SK-N-SH (cell line): ENCODE data around the gene MAPKAP1. TPM values are rescaled to one million over a fixed set of nuclear protein-coding genes. Genes with fewer than 3 reads are reported as not detected.

ENCODE experiments used
- CTCF ChIA-PET: fragments of 300-600, 350-600 bp; formaldehyde crosslinking; extraction: SDS; loops from one replicate; lab custom pipeline; 2021; lab: Yijun Ruan, JAX
- POLR2A ChIA-PET: fragments of 350-600 bp; sonication (Branson Sonifier 250); formaldehyde crosslinking; extraction: SDS; loops from one replicate; lab custom pipeline; 2020; ENCODE audit warnings: antibody characterized with exemption, inconsistent platforms; lab: Yijun Ruan, JAX
- DNase-seq: peaks from one replicate; pipeline ENCODE4 v3.0.0; 2012
- H2AFZ ChIP-seq: fragments of 200-600 bp; sonication (generic); 2 replicates; pipeline ENCODE4 v1.8.1; 2016; ENCODE audit warnings: antibody characterized with exemption, mild to moderate bottlenecking, low read depth
- H3F3A ChIP-seq: fragments of 200-600 bp; sonication (generic); replicated peaks from 2 replicates; pipeline ENCODE3; 2016; ENCODE audit warnings: antibody characterized with exemption, mild to moderate bottlenecking; ENCODE audit not compliant: insufficient read depth
- H3K27ac ChIP-seq, 2 experiments: fragments of 200-500 bp in 1 of 2; fragments of 200-600 bp in 1 of 2; sonication (Bioruptor generic) in 1 of 2; sonication (generic), shearing (Covaris generic) in 1 of 2; 2 replicates each; pipeline versions ENCODE4 v1.5.1 to v1.6.1; 2014 to 2016; ENCODE audit warnings: low read depth in 2 of 2, inconsistent platforms in 1 of 2, low read length in 1 of 2, mild to moderate bottlenecking in 1 of 2, mixed read lengths in 1 of 2
- H3K27me3 ChIP-seq: fragments of 200-600 bp; sonication (generic), shearing (Covaris generic); 2 replicates; pipeline ENCODE4 v1.6.1; 2016; ENCODE audit warnings: mixed run types; ENCODE audit not compliant: insufficient read depth
- H3K36me3 ChIP-seq, 2 experiments: fragments of 200-500 bp in 1 of 2; fragments of 200-600 bp in 1 of 2; sonication (Bioruptor generic) in 1 of 2; sonication (generic) in 1 of 2; replicated peaks in 1 of 2; 2 replicates each; pipeline versions ENCODE3 to v1.5.1; 2014 to 2016; ENCODE audit warnings: low read length in 1 of 2, mild to moderate bottlenecking in 1 of 2; ENCODE audit not compliant: insufficient read depth in 2 of 2, control insufficient read depth in 1 of 2
- H3K4me1 ChIP-seq, 2 experiments: fragments of 200-500 bp in 1 of 2; fragments of 200-600 bp in 1 of 2; sonication (Bioruptor generic) in 1 of 2; sonication (generic), shearing (Covaris generic) in 1 of 2; 2 replicates each; pipeline versions ENCODE4 v1.5.1 to v1.6.1; 2014 to 2016; ENCODE audit warnings: low read depth in 1 of 2, low read length in 1 of 2, mixed run types in 1 of 2; ENCODE audit not compliant: insufficient read depth in 2 of 2, control insufficient read depth in 1 of 2
- H3K4me2 ChIP-seq: fragments of 200-600 bp; sonication (generic), shearing (Covaris generic); 2 replicates; pipeline ENCODE4 v1.6.1; 2017; ENCODE audit warnings: mixed run types
- H3K4me3 ChIP-seq, 2 experiments: fragments of 200-500 bp in 1 of 2; fragments of 200-600 bp in 1 of 2; sonication (Bioruptor generic) in 1 of 2; sonication (generic), shearing (Covaris generic) in 1 of 2; 2 replicates each; pipeline versions ENCODE4 v1.5.1 to v1.8.1; 2014 to 2016; ENCODE audit warnings: low read depth in 2 of 2, inconsistent platforms in 1 of 2, low read length in 1 of 2, mild to moderate bottlenecking in 1 of 2, mixed read lengths in 1 of 2, moderate library complexity in 1 of 2
- H3K79me2 ChIP-seq: fragments of 200-600 bp; sonication (generic); 2 replicates; pipeline ENCODE4 v1.8.1; 2017; ENCODE audit warnings: mild to moderate bottlenecking; ENCODE audit not compliant: insufficient read depth
- H3K9ac ChIP-seq: fragments of 200-600 bp; sonication (generic); 2 replicates; pipeline ENCODE4 v1.6.1; 2017; ENCODE audit warnings: mixed run types
- H3K9me2 ChIP-seq: fragments of 200-600 bp; sonication (generic); 2 replicates; pipeline ENCODE4 v1.6.1; 2017; ENCODE audit warnings: mixed run types
- H3K9me3 ChIP-seq: fragments of 200-600 bp; sonication (generic); 2 replicates; pipeline ENCODE4 v1.6.1; 2017; ENCODE audit warnings: mixed run types, mild to moderate bottlenecking, moderate library complexity
- H4K20me1 ChIP-seq: fragments of 200-600 bp; sonication (generic); 2 replicates; pipeline ENCODE4 v1.6.1; 2017; ENCODE audit warnings: mild to moderate bottlenecking, mixed run types; ENCODE audit not compliant: insufficient read depth
- ELF1 ChIP-seq: IDR thresholded peaks from 2 replicates; pipeline ENCODE4 v1.4.0; 2012
- EP300 ChIP-seq, 2 experiments: IDR thresholded peaks; 2 replicates each; pipeline versions ENCODE4 v1.4.0 to v1.6.1; 2012; ENCODE audit warnings: borderline replicate concordance in 1 of 2, low read depth in 1 of 2, low read length in 1 of 2
- EZH2phosphoT487 ChIP-seq: fragments of 200-600 bp; sonication (generic); IDR thresholded peaks from 2 replicates; pipeline ENCODE4 v1.6.1; 2017; ENCODE audit warnings: low read depth, mixed run types, mild to moderate bottlenecking, antibody characterized with exemption, moderate library complexity, borderline replicate concordance
- FOSL2 ChIP-seq: IDR thresholded peaks from 2 replicates; pipeline ENCODE4 v1.4.0; 2012; ENCODE audit warnings: low read depth, mild to moderate bottlenecking, moderate library complexity, borderline replicate concordance
- FOXM1 ChIP-seq: IDR thresholded peaks from 2 replicates; pipeline ENCODE4 v1.4.0; 2012; ENCODE audit warnings: low read depth, mild to moderate bottlenecking
- MAX ChIP-seq: IDR thresholded peaks from 2 replicates; pipeline ENCODE4 v1.4.0; 2012; ENCODE audit warnings: low read depth
- MXI1 ChIP-seq: IDR thresholded peaks from 2 replicates; pipeline ENCODE4 v1.6.1; 2012; ENCODE audit warnings: mild to moderate bottlenecking, low read depth, low read length, improper control_type of control experiment
- NFIC ChIP-seq: IDR thresholded peaks from 2 replicates; pipeline ENCODE4 v1.4.0; 2012; ENCODE audit warnings: borderline replicate concordance
- NRF1 ChIP-seq: IDR thresholded peaks from 2 replicates; pipeline ENCODE4 v1.6.1; 2012; ENCODE audit warnings: low read depth, mild to moderate bottlenecking, low read length
- RAD21 ChIP-seq: IDR thresholded peaks from 2 replicates; pipeline ENCODE4 v1.6.1; 2012; ENCODE audit warnings: mild to moderate bottlenecking, low read length
- RXRA ChIP-seq: IDR thresholded peaks from 2 replicates; pipeline ENCODE4 v1.4.0; 2012; ENCODE audit warnings: low read depth, mild to moderate bottlenecking, borderline replicate concordance
- SIN3A ChIP-seq: IDR thresholded peaks from 2 replicates; pipeline ENCODE4 v1.6.1; 2012; ENCODE audit warnings: low read depth, mild to moderate bottlenecking, low read length, moderate library complexity, borderline replicate concordance
- TAF1 ChIP-seq: IDR thresholded peaks from 2 replicates; pipeline ENCODE4 v1.6.1; 2012; ENCODE audit warnings: low read depth, mild to moderate bottlenecking, low read length, moderate library complexity, borderline replicate concordance
- YY1 ChIP-seq: IDR thresholded peaks from 2 replicates; pipeline ENCODE4 v1.4.0; 2012; ENCODE audit warnings: low read depth, mild to moderate bottlenecking
- WGBS: methylation state at CpG from one replicate; pipeline ENCODE4 v1.1.6; 2017; ENCODE audit warnings: low lambda C conversion rate; 5-methylcytosine and 5-hydroxymethylcytosine counted together
- polyA plus RNA-seq, 3 experiments: library from polyadenylated mRNA; depleted of rRNA; stranded (reverse); fragments of >200 nt; gene quantifications; 2 replicates each; pipeline ENCODE4 v1.2.3, GENCODE V29; 2012
- TF ChIP-seq, protein P1 (sequence below): fragments of 150-350 bp; IDR thresholded peaks from 2 replicates; pipeline ENCODE4 v1.6.1; 2016; ENCODE audit warnings: mild to moderate bottlenecking, low read depth, low read length
- TF ChIP-seq, protein P2 (sequence below): IDR thresholded peaks from 2 replicates; pipeline ENCODE4; 2012
- TF ChIP-seq, protein P3 (sequence below): fragments of 200-600 bp; sonication (generic); IDR thresholded peaks from 2 replicates; pipeline ENCODE4 v1.6.1; 2017; ENCODE audit warnings: antibody characterized with exemption, mild to moderate bottlenecking, moderate library complexity
- TF ChIP-seq, protein P4 (sequence below): IDR thresholded peaks from 2 replicates; pipeline ENCODE4 v1.6.1; 2012; ENCODE audit warnings: mild to moderate bottlenecking, low read depth, low read length, moderate library complexity
- TF ChIP-seq, protein P5 (sequence below): IDR thresholded peaks from 2 replicates; pipeline ENCODE4 v1.4.0; 2012; ENCODE audit warnings: low read depth, borderline replicate concordance

The MAPKAP1 gene
- polyA plus RNA-seq, 1 of the 3 experiments (the other 2 are of a cell fraction), result 117 TPM

- H3F3A ChIP-seq, result no peaks in the 10 kb centered on the region
- no peak overlapping the region for H3K9ac ChIP-seq
- ChIA-PET POLR2A (no interaction called here), CTCF (no interaction called here)
- no peaks in the 10 kb centered on the region for H3K9me3 ChIP-seq
- no peak overlapping the region for H3K4me3 ChIP-seq
- H3K27ac ChIP-seq, result no peak overlapping the region
- peaks cover 0 to 18% of the 10 kb centered on the region in 2 experiments; a peak in 2 of 4 replicates for H3K4me1 ChIP-seq
- H3K27me3 ChIP-seq, result no peaks in the 10 kb centered on the region
- H3K9me2 ChIP-seq, result no peaks in the 10 kb centered on the region
- no peaks in the 10 kb centered on the region for H3K79me2 ChIP-seq
- H2AFZ ChIP-seq, result no peak overlapping the region
- WGBS, result 88% methylated on average over 5 of the region's 5 CpGs
- no peak for DNase-seq
- peaks cover 0 to 3% of the 10 kb centered on the region in 2 experiments for H3K36me3 ChIP-seq
- TF ChIP-seq MXI1, result no peak
- TF ChIP-seq, protein P1, sequence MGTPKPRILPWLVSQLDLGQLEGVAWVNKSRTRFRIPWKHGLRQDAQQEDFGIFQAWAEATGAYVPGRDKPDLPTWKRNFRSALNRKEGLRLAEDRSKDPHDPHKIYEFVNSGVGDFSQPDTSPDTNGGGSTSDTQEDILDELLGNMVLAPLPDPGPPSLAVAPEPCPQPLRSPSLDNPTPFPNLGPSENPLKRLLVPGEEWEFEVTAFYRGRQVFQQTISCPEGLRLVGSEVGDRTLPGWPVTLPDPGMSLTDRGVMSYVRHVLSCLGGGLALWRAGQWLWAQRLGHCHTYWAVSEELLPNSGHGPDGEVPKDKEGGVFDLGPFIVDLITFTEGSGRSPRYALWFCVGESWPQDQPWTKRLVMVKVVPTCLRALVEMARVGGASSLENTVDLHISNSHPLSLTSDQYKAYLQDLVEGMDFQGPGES, result no peak
- TF ChIP-seq EP300 (IDR thresholded peaks at IDR 0.05; ENCODE audit: borderline replicate concordance in 1 of 2, low read depth in 1 of 2, low read length in 1 of 2), result no peak
- no peak for TF ChIP-seq RXRA
- TF ChIP-seq SIN3A, result no peak
- TF ChIP-seq NRF1, result no peak
- TF ChIP-seq EZH2phosphoT487, result no peak
- no peak for TF ChIP-seq ELF1
- TF ChIP-seq, protein P2, sequence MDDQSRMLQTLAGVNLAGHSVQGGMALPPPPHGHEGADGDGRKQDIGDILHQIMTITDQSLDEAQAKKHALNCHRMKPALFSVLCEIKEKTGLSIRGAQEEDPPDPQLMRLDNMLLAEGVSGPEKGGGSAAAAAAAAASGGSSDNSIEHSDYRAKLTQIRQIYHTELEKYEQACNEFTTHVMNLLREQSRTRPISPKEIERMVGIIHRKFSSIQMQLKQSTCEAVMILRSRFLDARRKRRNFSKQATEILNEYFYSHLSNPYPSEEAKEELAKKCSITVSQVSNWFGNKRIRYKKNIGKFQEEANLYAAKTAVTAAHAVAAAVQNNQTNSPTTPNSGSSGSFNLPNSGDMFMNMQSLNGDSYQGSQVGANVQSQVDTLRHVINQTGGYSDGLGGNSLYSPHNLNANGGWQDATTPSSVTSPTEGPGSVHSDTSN, result no peak
- no peak for TF ChIP-seq FOXM1
- no peak for TF ChIP-seq TAF1
- TF ChIP-seq MAX, result no peak
- TF ChIP-seq, protein P3, sequence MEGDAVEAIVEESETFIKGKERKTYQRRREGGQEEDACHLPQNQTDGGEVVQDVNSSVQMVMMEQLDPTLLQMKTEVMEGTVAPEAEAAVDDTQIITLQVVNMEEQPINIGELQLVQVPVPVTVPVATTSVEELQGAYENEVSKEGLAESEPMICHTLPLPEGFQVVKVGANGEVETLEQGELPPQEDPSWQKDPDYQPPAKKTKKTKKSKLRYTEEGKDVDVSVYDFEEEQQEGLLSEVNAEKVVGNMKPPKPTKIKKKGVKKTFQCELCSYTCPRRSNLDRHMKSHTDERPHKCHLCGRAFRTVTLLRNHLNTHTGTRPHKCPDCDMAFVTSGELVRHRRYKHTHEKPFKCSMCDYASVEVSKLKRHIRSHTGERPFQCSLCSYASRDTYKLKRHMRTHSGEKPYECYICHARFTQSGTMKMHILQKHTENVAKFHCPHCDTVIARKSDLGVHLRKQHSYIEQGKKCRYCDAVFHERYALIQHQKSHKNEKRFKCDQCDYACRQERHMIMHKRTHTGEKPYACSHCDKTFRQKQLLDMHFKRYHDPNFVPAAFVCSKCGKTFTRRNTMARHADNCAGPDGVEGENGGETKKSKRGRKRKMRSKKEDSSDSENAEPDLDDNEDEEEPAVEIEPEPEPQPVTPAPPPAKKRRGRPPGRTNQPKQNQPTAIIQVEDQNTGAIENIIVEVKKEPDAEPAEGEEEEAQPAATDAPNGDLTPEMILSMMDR, result no peak
- TF ChIP-seq, protein P4, sequence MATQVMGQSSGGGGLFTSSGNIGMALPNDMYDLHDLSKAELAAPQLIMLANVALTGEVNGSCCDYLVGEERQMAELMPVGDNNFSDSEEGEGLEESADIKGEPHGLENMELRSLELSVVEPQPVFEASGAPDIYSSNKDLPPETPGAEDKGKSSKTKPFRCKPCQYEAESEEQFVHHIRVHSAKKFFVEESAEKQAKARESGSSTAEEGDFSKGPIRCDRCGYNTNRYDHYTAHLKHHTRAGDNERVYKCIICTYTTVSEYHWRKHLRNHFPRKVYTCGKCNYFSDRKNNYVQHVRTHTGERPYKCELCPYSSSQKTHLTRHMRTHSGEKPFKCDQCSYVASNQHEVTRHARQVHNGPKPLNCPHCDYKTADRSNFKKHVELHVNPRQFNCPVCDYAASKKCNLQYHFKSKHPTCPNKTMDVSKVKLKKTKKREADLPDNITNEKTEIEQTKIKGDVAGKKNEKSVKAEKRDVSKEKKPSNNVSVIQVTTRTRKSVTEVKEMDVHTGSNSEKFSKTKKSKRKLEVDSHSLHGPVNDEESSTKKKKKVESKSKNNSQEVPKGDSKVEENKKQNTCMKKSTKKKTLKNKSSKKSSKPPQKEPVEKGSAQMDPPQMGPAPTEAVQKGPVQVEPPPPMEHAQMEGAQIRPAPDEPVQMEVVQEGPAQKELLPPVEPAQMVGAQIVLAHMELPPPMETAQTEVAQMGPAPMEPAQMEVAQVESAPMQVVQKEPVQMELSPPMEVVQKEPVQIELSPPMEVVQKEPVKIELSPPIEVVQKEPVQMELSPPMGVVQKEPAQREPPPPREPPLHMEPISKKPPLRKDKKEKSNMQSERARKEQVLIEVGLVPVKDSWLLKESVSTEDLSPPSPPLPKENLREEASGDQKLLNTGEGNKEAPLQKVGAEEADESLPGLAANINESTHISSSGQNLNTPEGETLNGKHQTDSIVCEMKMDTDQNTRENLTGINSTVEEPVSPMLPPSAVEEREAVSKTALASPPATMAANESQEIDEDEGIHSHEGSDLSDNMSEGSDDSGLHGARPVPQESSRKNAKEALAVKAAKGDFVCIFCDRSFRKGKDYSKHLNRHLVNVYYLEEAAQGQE, result no peak
- TF ChIP-seq RAD21, result no peak
- TF ChIP-seq NFIC, result no peak
- no peak for TF ChIP-seq FOSL2
- TF ChIP-seq YY1, result no peak
- TF ChIP-seq, protein P5, sequence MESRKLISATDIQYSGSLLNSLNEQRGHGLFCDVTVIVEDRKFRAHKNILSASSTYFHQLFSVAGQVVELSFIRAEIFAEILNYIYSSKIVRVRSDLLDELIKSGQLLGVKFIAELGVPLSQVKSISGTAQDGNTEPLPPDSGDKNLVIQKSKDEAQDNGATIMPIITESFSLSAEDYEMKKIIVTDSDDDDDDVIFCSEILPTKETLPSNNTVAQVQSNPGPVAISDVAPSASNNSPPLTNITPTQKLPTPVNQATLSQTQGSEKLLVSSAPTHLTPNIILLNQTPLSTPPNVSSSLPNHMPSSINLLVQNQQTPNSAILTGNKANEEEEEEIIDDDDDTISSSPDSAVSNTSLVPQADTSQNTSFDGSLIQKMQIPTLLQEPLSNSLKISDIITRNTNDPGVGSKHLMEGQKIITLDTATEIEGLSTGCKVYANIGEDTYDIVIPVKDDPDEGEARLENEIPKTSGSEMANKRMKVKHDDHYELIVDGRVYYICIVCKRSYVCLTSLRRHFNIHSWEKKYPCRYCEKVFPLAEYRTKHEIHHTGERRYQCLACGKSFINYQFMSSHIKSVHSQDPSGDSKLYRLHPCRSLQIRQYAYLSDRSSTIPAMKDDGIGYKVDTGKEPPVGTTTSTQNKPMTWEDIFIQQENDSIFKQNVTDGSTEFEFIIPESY, result no peak
- no peaks in the 10 kb centered on the region for H4K20me1 ChIP-seq
- H3K4me2 ChIP-seq, result no peak overlapping the region
These were observed 213.6 kb downstream of the MAPKAP1 start for GRCh38 chr9:125493384-125493783.
